Epithelial cell of proximal tubule (primary cell): ENCODE measurements around the gene FTH1. TPM values are rescaled to one million over a fixed set of nuclear protein-coding genes. Genes with fewer than 3 reads are reported as not detected.
"Not testable (repeated sequence)": the region's sequence is repeated elsewhere in the genome, so short reads cannot be mapped to it uniquely, and the experiment has no call there.

Source experiments
- DNase-seq: peaks from one replicate; pipeline ENCODE4 v3.0.0-alpha.2; 2011; ENCODE audit warnings: low read depth
- H3K4me3 ChIP-seq: 2 replicates; pipeline ENCODE4 v1.5.1; 2011; ENCODE audit warnings: low read depth, mild to moderate bottlenecking, low read length
- total RNA-seq: library from RNA; depleted of rRNA; stranded (reverse); fragments of >200 nt; gene quantifications from 2 replicates; pipeline ENCODE4 v1.2.3, GENCODE V29; 2015
- TF ChIP-seq, protein P1 (sequence below): conservative IDR thresholded peaks from 2 replicates; pipeline ENCODE4 v1.5.1; 2012; ENCODE audit warnings: low read depth, mild to moderate bottlenecking, low read length

Gene FTH1
- total RNA-seq, 1 donor from 2014 or later = 789 TPM

GRCh38 chr11:62010935-62011528 lies 43.6 kb upstream of the FTH1 start:
- no peak for DNase-seq
- TF ChIP-seq, protein P1, sequence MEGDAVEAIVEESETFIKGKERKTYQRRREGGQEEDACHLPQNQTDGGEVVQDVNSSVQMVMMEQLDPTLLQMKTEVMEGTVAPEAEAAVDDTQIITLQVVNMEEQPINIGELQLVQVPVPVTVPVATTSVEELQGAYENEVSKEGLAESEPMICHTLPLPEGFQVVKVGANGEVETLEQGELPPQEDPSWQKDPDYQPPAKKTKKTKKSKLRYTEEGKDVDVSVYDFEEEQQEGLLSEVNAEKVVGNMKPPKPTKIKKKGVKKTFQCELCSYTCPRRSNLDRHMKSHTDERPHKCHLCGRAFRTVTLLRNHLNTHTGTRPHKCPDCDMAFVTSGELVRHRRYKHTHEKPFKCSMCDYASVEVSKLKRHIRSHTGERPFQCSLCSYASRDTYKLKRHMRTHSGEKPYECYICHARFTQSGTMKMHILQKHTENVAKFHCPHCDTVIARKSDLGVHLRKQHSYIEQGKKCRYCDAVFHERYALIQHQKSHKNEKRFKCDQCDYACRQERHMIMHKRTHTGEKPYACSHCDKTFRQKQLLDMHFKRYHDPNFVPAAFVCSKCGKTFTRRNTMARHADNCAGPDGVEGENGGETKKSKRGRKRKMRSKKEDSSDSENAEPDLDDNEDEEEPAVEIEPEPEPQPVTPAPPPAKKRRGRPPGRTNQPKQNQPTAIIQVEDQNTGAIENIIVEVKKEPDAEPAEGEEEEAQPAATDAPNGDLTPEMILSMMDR = no peak
- no peak overlapping the region for H3K4me3 ChIP-seq

DNA sequence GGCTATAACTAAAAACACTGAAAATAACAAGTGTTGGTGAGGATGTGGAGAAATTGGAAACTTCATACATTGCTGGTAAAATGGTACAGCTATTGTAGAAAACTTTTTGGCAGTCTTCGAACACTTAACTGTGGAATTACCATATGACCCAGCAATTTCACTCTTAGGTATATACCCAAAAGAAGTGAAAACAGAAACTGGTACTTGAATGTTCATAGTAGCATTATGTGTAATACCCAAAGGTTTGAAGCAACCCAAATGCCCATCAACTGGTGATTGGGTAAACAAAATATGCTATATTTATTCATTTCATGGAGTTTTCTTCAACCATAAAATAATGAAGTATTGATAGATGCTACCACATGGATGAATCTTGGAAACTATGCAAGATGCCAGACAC lies 40.8 kb upstream of the FTH1 start:
- TF ChIP-seq, protein P1 = no peak
- DNase-seq = no peak
- H3K4me3 ChIP-seq = no peak overlapping the region

- no peak overlapping the region for H3K4me3 ChIP-seq
- DNase-seq = no peak
- TF ChIP-seq, protein P1 = no peak
Measured at GRCh38 chr11:62004473-62004872, 37.0 kb upstream of the FTH1 start.

DNA sequence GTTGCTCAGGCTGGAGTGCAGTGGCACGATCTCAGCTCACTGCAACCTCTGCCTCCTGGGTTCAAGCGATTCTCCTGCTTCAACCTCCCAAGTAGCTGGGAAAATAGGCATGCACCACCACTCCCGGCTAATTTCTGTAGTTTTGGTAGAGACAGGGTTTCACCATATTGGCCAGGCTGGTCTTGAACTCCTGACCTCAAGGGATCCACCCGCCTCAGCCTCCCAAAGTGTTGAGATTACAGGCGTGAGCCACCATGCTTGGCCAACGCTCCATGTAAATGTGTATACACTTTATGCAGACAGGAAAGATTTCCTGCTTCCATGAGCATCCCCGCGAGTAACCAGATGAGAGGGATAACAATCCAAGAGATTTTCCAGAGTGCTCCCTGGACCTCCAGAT lies 34.8 kb upstream of the FTH1 start:
- H3K4me3 ChIP-seq, DNase-seq: not testable (repeated sequence)

GRCh38 chr11:62001450-62002191 lies 34.2 kb upstream of the FTH1 start:
- TF ChIP-seq, protein P1 = peak; percentile 20
- DNase-seq = peak; percentile 67
- H3K4me3 ChIP-seq = no peak overlapping the region

- H3K4me3 ChIP-seq = no peak overlapping the region
- TF ChIP-seq, protein P1 = no peak
- DNase-seq = no peak
Measured at GRCh38 chr11:62000539-62001446, 33.4 kb upstream of the FTH1 start.
